ENCODE results near the gene TIGD3. TPM values are rescaled to one million over a fixed set of nuclear protein-coding genes. Genes with fewer than 3 reads are reported as not detected.
A peak's percentile ranks its signal among the peaks of the same experiment; 100 is the strongest.

Gene TIGD3
- total and polyA plus RNA-seq, 2 of the 13 experiments (the other 11 are each of a cell fraction or from before 2014, with no cell fraction given), result 0.49 to 4.9 TPM

DNA sequence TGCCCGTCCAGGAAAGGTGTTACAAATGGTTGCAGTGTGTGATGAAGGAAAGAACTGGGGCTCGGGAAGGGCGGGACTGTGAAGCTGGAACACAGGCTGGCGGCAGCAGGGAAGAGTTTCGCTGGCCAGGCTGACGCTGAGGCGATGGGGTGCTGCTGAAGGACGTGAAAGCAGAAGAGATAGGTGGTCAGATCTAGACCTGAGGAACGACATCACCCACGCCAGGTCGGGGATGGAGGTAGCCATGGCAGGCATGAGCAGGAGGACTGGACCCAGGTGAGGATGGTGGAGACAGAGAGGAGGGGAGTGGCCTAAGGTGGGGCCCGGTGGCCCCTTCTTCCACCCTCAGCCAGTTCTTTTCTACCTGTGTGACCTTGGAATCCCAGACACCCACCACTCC, 30.7 kb upstream of the TIGD3 start:
- ATAC-seq (peak; percentile 29; the same call in 2 of the 3 replicates), FAIRE-seq (no peak), DNase-seq (ENCODE audit: low spot score) (no peak)
- Histone ChIP-seq H4K20me1 (ENCODE audit: insufficient read depth, low read length) (peaks cover 4% of the 10 kb centered on the region; the same call in 1 of the 2 replicates), H3K4me3 (replicated peaks in 1 of 3; ENCODE audit: insufficient read depth in 1 of 3, low read depth in 2 of 3, low read length in 3 of 3) (no peak overlapping the region), H2AFZ (ENCODE audit: low read length) (no peak overlapping the region), H3K36me3 (replicated peaks in 1 of 2; ENCODE audit: control insufficient read depth in 1 of 2, insufficient read depth in 2 of 2, low read length in 2 of 2) (peaks cover 7 to 24% of the 10 kb centered on the region in 2 experiments; a peak in 3 of 5 replicates), H3K9me3 (ENCODE audit: low read length) (no peaks in the 10 kb centered on the region), H3K4me2 (ENCODE audit: low read depth, low read length) (no peak overlapping the region), H3K9ac (ENCODE audit: insufficient read depth, low read depth, low read length) (no peak overlapping the region), H3K27ac (ENCODE audit: extremely low read length, insufficient read depth, low read length) (no peak overlapping the region), H3K79me2 (ENCODE audit: insufficient read depth, low read length) (peaks cover 8% of the 10 kb centered on the region), H3K4me1 (ENCODE audit: insufficient read depth, low read length) (no peaks in the 10 kb centered on the region; the same call in 1 of the 2 replicates), H3K27me3 (ENCODE audit: control insufficient read depth in 1 of 2, insufficient read depth in 2 of 2, low read length in 2 of 2) (no peaks in the 10 kb centered on the region)
- in situ Hi-C loops (cut with HindIII; ENCODE audit: extremely low pct_ligation_motif_present, low pct_unique_long_range_greater_than_20kb), result no loop called here
- TF ChIP-seq, protein P1, sequence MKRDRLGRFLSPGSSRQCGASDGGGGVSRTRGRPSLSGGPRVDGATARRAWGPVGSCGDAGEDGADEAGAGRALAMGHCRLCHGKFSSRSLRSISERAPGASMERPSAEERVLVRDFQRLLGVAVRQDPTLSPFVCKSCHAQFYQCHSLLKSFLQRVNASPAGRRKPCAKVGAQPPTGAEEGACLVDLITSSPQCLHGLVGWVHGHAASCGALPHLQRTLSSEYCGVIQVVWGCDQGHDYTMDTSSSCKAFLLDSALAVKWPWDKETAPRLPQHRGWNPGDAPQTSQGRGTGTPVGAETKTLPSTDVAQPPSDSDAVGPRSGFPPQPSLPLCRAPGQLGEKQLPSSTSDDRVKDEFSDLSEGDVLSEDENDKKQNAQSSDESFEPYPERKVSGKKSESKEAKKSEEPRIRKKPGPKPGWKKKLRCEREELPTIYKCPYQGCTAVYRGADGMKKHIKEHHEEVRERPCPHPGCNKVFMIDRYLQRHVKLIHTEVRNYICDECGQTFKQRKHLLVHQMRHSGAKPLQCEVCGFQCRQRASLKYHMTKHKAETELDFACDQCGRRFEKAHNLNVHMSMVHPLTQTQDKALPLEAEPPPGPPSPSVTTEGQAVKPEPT (CRISPR knock-in tag; IDR thresholded peaks at IDR 0.05; ENCODE audit: low read depth), result no peak
- peak; percentile 60; the same call in 1 of the 2 replicates for TF ChIP-seq PAF1 (CRISPR knock-in tag; IDR thresholded peaks at IDR 0.05)
- peak; percentile 39 for TF ChIP-seq AGO1 (IDR thresholded peaks at IDR 0.05; ENCODE audit: low read depth, low read length, poor library complexity, severe bottlenecking)
- peak in 1 of 2 experiments; percentile 43; a peak in 1 of 4 replicates for TF ChIP-seq POLR2A (IDR thresholded peaks at IDR 0.05; ENCODE audit: insufficient read depth in 1 of 2, low read depth in 2 of 2, low read length in 2 of 2)
- TF ChIP-seq ZNF776 (CRISPR knock-in tag; IDR thresholded peaks at IDR 0.05), result no peak
- TF ChIP-seq ZNF143 (CRISPR knock-in tag; IDR thresholded peaks at IDR 0.05), result no peak
- no peak for TF ChIP-seq ZNF777 (CRISPR knock-in tag; IDR thresholded peaks at IDR 0.05)
- no peak for TF ChIP-seq ZNF558 (CRISPR knock-in tag; IDR thresholded peaks at IDR 0.05; ENCODE audit: borderline replicate concordance)
- TF ChIP-seq AGO2 (optimal IDR thresholded peaks at IDR 0.05; ENCODE audit: low read depth, low read length), result peak; percentile 94
- no peak for TF ChIP-seq NFATC3 (CRISPR knock-in tag; IDR thresholded peaks at IDR 0.05)
- TF ChIP-seq EP300 (IDR thresholded peaks at IDR 0.05; ENCODE audit: low read depth in 2 of 2, low read length in 2 of 2), result no peak
- TF ChIP-seq EP300 (CRISPR knock-in tag; IDR thresholded peaks at IDR 0.05; ENCODE audit: borderline replicate concordance), result no peak
- TF ChIP-seq ZNF768 (CRISPR knock-in tag; IDR thresholded peaks at IDR 0.05), result 0 out of 2 replicates have a peak, but pooled peaks have one; percentile 26
- peak; percentile 83 for TF ChIP-seq ZC3H13 (CRISPR knock-in tag; IDR thresholded peaks at IDR 0.05)
- TF ChIP-seq HOXA5 (CRISPR knock-in tag; IDR thresholded peaks at IDR 0.05), result no peak
- peak; percentile 51; the same call in 1 of the 2 replicates for TF ChIP-seq POLR2G (IDR thresholded peaks at IDR 0.05; ENCODE audit: low read depth, low read length)
- TF ChIP-seq, protein P2, sequence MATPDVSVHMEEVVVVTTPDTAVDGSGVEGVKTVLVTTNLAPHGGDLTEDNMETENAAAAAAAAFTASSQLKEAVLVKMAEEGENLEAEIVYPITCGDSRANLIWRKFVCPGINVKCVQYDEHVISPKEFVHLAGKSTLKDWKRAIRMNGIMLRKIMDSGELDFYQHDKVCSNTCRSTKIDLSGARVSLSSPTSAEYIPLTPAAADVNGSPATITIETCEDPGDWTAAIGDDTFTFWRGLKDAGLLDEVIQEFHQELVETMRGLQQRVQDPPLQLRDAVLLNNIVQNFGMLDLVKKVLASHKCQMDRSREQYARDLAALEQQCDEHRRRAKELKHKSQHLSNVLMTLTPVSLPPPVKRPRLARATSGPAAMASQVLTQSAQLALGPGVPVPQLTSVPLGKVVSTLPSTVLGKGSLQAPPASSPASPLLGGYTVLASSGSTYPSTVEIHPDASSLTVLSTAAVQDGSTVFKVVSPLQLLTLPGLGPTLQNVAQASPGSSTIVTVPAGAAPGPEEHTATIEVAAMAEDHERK (CRISPR knock-in tag; IDR thresholded peaks at IDR 0.05; ENCODE audit: low read depth), result no peak
- no peak for TF ChIP-seq SP1 (IDR thresholded peaks at IDR 0.05)
- TF ChIP-seq SP1 (CRISPR knock-in tag; IDR thresholded peaks at IDR 0.05), result 0 out of 2 replicates have a peak, but pooled peaks have one; percentile 21
- ChIA-PET POLR2A (interaction anchor here (0.7 to 1.7 kb wide), 5 partner anchors 8 to 227 kb away, joined by 3 to 5 read pairs (median 4); no protein-coding TSS in a partner anchor), CTCF (ENCODE audit: low intra/inter-chr PET ratio, low total read pairs) (no interaction called here)
- WGBS (ENCODE audit: low lambda C conversion rate), result 78% methylated on average over 11 of the region's 12 CpGs
- intact Hi-C loops (cut with micrococcal nuclease; ENCODE audit: unreplicated experiment), result no loop called here
- TSS peak; percentile 31 for BruUV-seq (replicated peaks)
